Measurements from ENCODE around the gene SUMF1. TPM values are rescaled to one million over a fixed set of nuclear protein-coding genes. Genes with fewer than 3 reads are reported as not detected.

Gene SUMF1
- total and polyA plus RNA-seq, 2 of the 13 experiments (the other 11 are each of a cell fraction or from before 2014, with no cell fraction given), result 18.5 to 28.9 TPM

DNA sequence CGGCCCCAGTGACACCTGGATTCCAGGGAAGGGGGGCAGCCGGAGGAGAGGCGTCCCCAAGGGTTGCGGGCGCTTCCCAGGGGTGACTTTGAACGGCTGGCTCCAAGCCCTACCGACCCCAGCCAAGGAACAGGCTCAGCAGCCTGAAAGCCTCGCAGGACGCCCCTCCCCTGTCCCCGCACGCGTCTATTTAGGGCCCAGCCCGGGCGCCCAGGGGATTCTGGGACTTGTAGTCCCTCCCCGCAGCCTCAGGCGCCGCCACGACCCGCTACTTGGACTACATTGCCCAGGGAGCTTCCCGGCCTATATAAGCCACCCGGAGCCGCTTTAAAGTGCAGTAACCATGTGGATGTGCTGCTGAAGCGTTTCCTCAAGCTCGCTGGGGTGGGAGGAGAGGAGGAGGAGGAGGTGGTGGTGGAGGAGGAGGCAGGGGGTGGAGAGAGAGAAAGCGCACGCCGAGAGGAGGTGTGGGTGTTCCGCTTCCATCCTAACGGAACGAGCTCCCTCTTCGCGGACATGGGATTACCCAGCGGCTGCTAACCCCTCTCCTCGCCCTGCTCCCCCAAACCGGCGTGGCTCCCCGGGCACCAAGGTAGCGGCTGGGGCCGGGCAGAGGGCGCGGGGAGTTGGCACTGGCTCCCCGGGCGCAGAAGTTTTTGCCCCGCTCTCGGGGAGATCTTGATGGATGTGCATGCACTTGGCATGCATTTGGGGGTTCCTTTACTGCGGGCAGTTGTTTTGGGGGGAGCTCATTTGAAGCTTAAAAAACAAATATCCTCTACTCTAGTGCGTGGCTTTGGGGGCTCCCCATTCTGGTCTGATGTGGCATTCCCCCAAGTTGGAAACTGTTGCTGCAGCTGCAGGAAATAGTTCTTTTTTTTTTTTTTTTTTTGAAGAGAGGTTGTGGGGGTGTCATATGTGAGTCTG, 26.2 kb upstream of the SUMF1 start, which contains the start of gene ITPR1 (continued):
- TF ChIP-seq ZNF18 (CRISPR knock-in tag; IDR thresholded peaks at IDR 0.05; ENCODE audit: insufficient replicate concordance) (no peak), ZNF333 (CRISPR knock-in tag; IDR thresholded peaks at IDR 0.05; ENCODE audit: borderline replicate concordance) (peak; percentile 81; the same call in 1 of the 2 replicates), ZNF772 (CRISPR knock-in tag; IDR thresholded peaks at IDR 0.05) (peak; percentile 70; the same call in 1 of the 2 replicates), KMT2B (CRISPR knock-in tag; IDR thresholded peaks at IDR 0.05) (0 out of 2 replicates have a peak, but pooled peaks have one; percentile 84), ZKSCAN8 (CRISPR knock-in tag; IDR thresholded peaks at IDR 0.05; ENCODE audit: borderline replicate concordance) (peak; percentile 56; the same call in 1 of the 2 replicates), HOXA5 (CRISPR knock-in tag; IDR thresholded peaks at IDR 0.05) (peak; percentile 70; the same call in 1 of the 2 replicates), SPEN (CRISPR knock-in tag; IDR thresholded peaks at IDR 0.05; ENCODE audit: low read depth) (no peak; the same call in 1 of the 2 replicates), HMG20A (CRISPR knock-in tag; IDR thresholded peaks at IDR 0.05; ENCODE audit: borderline replicate concordance) (0 out of 2 replicates have a peak, but pooled peaks have one; percentile 11), ZNF160 (CRISPR knock-in tag; IDR thresholded peaks at IDR 0.05) (peak; percentile 79; the same call in 1 of the 2 replicates), EEA1 (CRISPR knock-in tag; IDR thresholded peaks at IDR 0.05; ENCODE audit: borderline replicate concordance) (no peak), RFXAP (CRISPR knock-in tag; IDR thresholded peaks at IDR 0.05; ENCODE audit: borderline replicate concordance) (peak; percentile 49; the same call in 1 of the 2 replicates), NAIF1 (CRISPR knock-in tag; IDR thresholded peaks at IDR 0.05; ENCODE audit: borderline replicate concordance) (peak; percentile 74), ERF (CRISPR knock-in tag; IDR thresholded peaks at IDR 0.05) (peak; percentile 62; the same call in 1 of the 2 replicates), SRSF4 (IDR thresholded peaks at IDR 0.05; ENCODE audit: low read depth, low read length, poor library complexity, severe bottlenecking) (peak; percentile 48), MAFK (conservative IDR thresholded peaks at IDR 0.05 in 1 of 2, IDR thresholded peaks at IDR 0.05 in 1 of 2; ENCODE audit: low read length in 2 of 2) (0 out of 4 replicates have a peak, but pooled peaks of 1 of the 2 experiments have one; percentile 2), KAT7 (CRISPR knock-in tag; IDR thresholded peaks at IDR 0.05; ENCODE audit: borderline replicate concordance) (peak; percentile 36; the same call in 1 of the 2 replicates), FOXO1 (CRISPR knock-in tag; IDR thresholded peaks at IDR 0.05) (0 out of 2 replicates have a peak, but pooled peaks have one; percentile 24), POLR2AphosphoS5 (IDR thresholded peaks at IDR 0.05; ENCODE audit: low read depth, low read length) (peak; percentile 100), GTF2F1 (IDR thresholded peaks at IDR 0.05; ENCODE audit: low read length) (peak; percentile 80; the same call in 1 of the 2 replicates), IKZF1 (IDR thresholded peaks at IDR 0.05) (no peak), ZNF225 (CRISPR knock-in tag; IDR thresholded peaks at IDR 0.05) (no peak; the same call in 1 of the 2 replicates), ATF7-NPFF (CRISPR knock-in tag; IDR thresholded peaks at IDR 0.05; ENCODE audit: low read depth) (peak; percentile 68), ZBTB7A (CRISPR knock-in tag; IDR thresholded peaks at IDR 0.05) (peak; percentile 33; the same call in 1 of the 2 replicates), JARID2 (CRISPR knock-in tag; IDR thresholded peaks at IDR 0.05; ENCODE audit: insufficient replicate concordance) (no peak), ARNT2 (CRISPR knock-in tag; IDR thresholded peaks at IDR 0.05; ENCODE audit: low read depth) (no peak), ZNF564 (CRISPR knock-in tag; IDR thresholded peaks at IDR 0.05) (peak; percentile 44; the same call in 1 of the 2 replicates), HOXD1 (CRISPR knock-in tag; IDR thresholded peaks at IDR 0.05) (no peak), ZNF788 (CRISPR knock-in tag; IDR thresholded peaks at IDR 0.05; ENCODE audit: borderline replicate concordance) (peak; percentile 65; the same call in 1 of the 2 replicates), KAT2B (IDR thresholded peaks at IDR 0.05; ENCODE audit: borderline replicate concordance, low read depth, low read length) (no peak), ZNF432 (CRISPR knock-in tag; IDR thresholded peaks at IDR 0.05; ENCODE audit: borderline replicate concordance) (no peak)
